HUES6 (cell line): ENCODE data around the gene CCRL2.

Source experiments
- H3K27ac ChIP-seq: 2 replicates; pipeline ENCODE4 v1.7.0; 2013; ENCODE audit warnings: low read depth, mild to moderate bottlenecking, low read length, inconsistent platforms
- H3K27me3 ChIP-seq: 2 replicates; pipeline ENCODE4 v1.6.1; 2013; ENCODE audit warnings: low read length; ENCODE audit not compliant: control insufficient read depth, insufficient read depth
- H3K36me3 ChIP-seq: 2 replicates; pipeline ENCODE4 v1.6.1; 2013; ENCODE audit warnings: low read length; ENCODE audit not compliant: control insufficient read depth, insufficient read depth
- H3K4me1 ChIP-seq: 2 replicates; pipeline ENCODE4 v1.6.1; 2013; ENCODE audit warnings: low read length; ENCODE audit not compliant: control insufficient read depth, insufficient read depth
- H3K4me3 ChIP-seq: 2 replicates; pipeline ENCODE4 v1.5.1; 2013; ENCODE audit warnings: low read depth, low read length
- H3K9ac ChIP-seq: one replicate; pipeline ENCODE4 v1.6.1; 2013; ENCODE audit warnings: mild to moderate bottlenecking, low read length
- H3K9me3 ChIP-seq: 2 replicates; pipeline ENCODE4 v1.6.1; 2013; ENCODE audit warnings: low read depth, low read length; ENCODE audit not compliant: control insufficient read depth, insufficient read depth

Gene CCRL2, protein sequence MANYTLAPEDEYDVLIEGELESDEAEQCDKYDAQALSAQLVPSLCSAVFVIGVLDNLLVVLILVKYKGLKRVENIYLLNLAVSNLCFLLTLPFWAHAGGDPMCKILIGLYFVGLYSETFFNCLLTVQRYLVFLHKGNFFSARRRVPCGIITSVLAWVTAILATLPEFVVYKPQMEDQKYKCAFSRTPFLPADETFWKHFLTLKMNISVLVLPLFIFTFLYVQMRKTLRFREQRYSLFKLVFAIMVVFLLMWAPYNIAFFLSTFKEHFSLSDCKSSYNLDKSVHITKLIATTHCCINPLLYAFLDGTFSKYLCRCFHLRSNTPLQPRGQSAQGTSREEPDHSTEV

DNA sequence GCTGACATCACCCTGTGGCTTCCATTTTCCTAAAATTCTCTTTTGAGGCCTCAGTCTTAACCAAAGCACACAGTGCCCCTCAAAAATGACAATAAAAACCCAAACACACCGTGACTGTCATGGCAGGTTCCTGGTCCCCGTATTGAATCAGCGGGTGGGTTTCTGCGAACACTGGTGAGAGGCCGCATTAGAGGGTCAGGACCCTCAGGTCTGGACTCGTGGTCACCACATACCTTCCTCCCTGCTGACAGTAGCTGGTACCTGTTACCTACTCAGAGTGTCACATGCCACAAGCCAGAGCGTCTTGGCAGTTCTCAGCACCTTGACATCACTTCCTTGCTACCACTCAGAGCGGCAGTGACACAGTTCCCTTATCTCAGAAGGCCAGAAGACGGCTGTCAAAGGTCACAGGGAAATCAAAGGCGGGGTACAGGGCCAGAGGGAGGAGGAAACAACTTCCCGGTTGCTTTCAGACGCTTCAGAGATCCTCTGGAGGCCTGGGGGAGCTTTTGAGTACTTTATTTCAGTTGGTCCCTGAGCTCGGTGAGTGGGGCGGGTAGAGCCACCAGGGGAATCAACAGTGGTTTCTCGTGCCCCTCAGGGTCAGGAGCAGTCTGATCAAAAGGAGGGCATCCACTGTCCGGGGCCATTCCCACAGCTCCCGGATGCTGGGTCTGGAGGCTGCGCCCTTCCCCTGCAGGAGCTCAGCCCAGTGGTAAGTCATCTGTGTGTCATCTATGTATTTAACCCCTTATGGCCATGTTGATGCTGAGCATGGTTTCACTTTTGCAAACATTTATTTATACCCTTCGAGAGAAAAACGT, at the start of gene CCRL2, which contains the start of gene CCR5AS:
Gene CCRL2 (plus strand): TSS at position 472 of the 824 bp plus-strand sequence. CDS start 821 bp downstream, outside the sequence.
Gene CCR5AS (minus strand): TSS at position 279 of the 824 bp plus-strand sequence.
- no peaks in the 10 kb centered on the region for H3K9me3 ChIP-seq
- no peak within 1 kb of the TSS for H3K9ac ChIP-seq
- H3K27me3 ChIP-seq: no peaks in the 10 kb centered on the region
- H3K4me3 ChIP-seq: no peak within 1 kb of the TSS
- H3K4me1 ChIP-seq: no peaks in the 10 kb centered on the region; the same call in 1 of the 2 replicates
- no peaks in the 10 kb centered on the region for H3K36me3 ChIP-seq
- no peak within 1 kb of the TSS for H3K27ac ChIP-seq

DNA sequence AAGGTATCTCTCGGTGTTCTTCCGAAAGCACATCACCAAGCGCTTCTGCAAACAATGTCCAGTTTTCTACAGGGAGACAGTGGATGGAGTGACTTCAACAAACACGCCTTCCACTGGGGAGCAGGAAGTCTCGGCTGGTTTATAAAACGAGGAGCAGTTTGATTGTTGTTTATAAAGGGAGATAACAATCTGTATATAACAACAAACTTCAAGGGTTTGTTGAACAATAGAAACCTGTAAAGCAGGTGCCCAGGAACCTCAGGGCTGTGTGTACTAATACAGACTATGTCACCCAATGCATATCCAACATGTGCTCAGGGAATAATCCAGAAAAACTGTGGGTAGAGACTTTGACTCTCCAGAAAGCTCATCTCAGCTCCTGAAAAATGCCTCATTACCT, 48.6 kb upstream of the CCRL2 start:
- H3K4me3 ChIP-seq: no peak overlapping the region
- no peaks in the 10 kb centered on the region for H3K36me3 ChIP-seq
- H3K4me1 ChIP-seq: no peaks in the 10 kb centered on the region
- no peak overlapping the region for H3K27ac ChIP-seq
- no peak overlapping the region for H3K9ac ChIP-seq
- H3K9me3 ChIP-seq: no peaks in the 10 kb centered on the region
- H3K27me3 ChIP-seq: peaks cover 13% of the 10 kb centered on the region; the same call in 1 of the 2 replicates

GRCh38 chr3:46359733-46360493, 47.1 kb upstream of the CCRL2 start:
- Histone ChIP-seq H3K4me1 (no peaks in the 10 kb centered on the region), H3K9me3 (no peaks in the 10 kb centered on the region), H3K27ac (no peak overlapping the region), H3K4me3 (no peak overlapping the region), H3K36me3 (no peaks in the 10 kb centered on the region), H3K27me3 (peaks cover 6% of the 10 kb centered on the region; the same call in 1 of the 2 replicates), H3K9ac (no peak overlapping the region)

- Histone ChIP-seq H3K4me1 (no peaks in the 10 kb centered on the region), H3K9ac (no peak overlapping the region), H3K4me3 (no peak overlapping the region), H3K27me3 (no peaks in the 10 kb centered on the region), H3K9me3 (no peaks in the 10 kb centered on the region), H3K27ac (no peak overlapping the region), H3K36me3 (no peaks in the 10 kb centered on the region)
Observed at GRCh38 chr3:46360907-46361306, 46.2 kb upstream of the CCRL2 start.

GRCh38 chr3:46361408-46362283, 45.4 kb upstream of the CCRL2 start:
- Histone ChIP-seq H3K4me3 (no peak overlapping the region), H3K27me3 (no peaks in the 10 kb centered on the region), H3K9me3 (no peaks in the 10 kb centered on the region), H3K36me3 (no peaks in the 10 kb centered on the region), H3K4me1 (no peaks in the 10 kb centered on the region), H3K9ac (no peak overlapping the region), H3K27ac (no peak overlapping the region)

GRCh38 chr3:46365041-46365440, 42.0 kb upstream of the CCRL2 start:
- Histone ChIP-seq H3K27me3 (no peaks in the 10 kb centered on the region), H3K9ac (no peak overlapping the region), H3K4me1 (peaks cover 3% of the 10 kb centered on the region; the same call in 1 of the 2 replicates), H3K4me3 (no peak overlapping the region), H3K36me3 (no peaks in the 10 kb centered on the region), H3K27ac (no peak overlapping the region), H3K9me3 (no peaks in the 10 kb centered on the region)

DNA sequence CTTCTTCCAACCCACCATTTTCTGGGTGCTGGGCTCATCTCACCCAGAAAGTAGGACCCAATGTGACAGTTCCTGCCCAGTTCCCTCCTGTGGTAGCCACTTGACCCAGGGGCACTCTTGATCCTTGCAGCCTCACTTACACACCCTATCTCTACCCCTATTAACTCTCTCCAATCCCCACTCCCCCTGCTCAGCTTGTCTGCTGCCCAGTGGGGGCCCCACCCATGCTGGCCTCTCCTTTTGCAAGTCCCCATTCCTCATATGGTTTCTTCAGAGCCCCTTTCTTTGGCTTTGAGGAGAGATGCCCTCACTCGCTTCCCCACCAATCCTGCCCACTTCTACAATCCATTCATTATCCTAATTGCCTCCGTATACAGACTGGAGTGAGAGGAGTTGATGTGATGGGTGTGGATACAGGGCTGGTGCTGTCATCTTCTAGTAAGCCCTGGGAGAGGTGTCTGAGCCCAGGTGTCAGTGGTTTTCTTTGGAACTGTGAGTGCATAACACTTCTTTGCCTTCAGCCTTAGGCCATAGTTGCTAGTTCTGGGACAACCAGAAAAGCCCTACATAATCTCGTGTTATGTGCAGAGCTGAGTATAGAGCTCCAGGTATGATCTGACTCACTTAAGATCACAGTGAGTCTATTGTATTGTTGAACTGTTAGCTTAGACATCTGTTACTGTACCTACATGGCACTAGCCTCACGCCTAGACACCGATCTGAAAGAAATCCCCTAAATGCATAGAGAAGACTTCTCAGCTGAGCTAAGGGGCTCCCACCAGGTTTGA, 41.1 kb upstream of the CCRL2 start:
- Histone ChIP-seq H3K9ac (no peak overlapping the region), H3K27ac (no peak overlapping the region), H3K4me1 (peaks cover 3% of the 10 kb centered on the region; the same call in 1 of the 2 replicates), H3K36me3 (no peaks in the 10 kb centered on the region), H3K9me3 (no peaks in the 10 kb centered on the region), H3K4me3 (no peak overlapping the region), H3K27me3 (no peaks in the 10 kb centered on the region)

DNA sequence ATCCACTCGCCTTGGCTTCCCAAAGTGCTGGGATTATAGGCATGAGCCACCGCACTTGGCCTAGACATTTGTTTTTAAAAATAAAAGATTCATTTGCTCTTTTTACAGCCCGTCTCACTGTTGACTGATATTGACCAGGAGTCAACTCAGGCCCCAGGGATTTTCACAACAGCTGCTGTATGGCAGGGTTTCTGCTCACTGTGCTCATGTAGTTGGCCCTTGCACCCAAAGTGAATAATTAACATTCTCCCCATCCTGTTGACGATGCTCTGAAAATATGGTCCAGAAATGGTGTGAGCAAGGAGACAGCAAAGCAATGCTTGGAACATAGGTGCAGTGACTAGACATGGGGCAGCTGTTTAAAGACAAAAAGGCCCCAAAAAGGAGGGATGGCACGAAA, 39.2 kb upstream of the CCRL2 start:
- Histone ChIP-seq H3K27me3 (no peaks in the 10 kb centered on the region), H3K4me3 (no peak overlapping the region), H3K36me3 (no peaks in the 10 kb centered on the region), H3K9ac (no peak overlapping the region), H3K9me3 (no peaks in the 10 kb centered on the region), H3K4me1 (peaks cover 3% of the 10 kb centered on the region; the same call in 1 of the 2 replicates), H3K27ac (no peak overlapping the region)

DNA sequence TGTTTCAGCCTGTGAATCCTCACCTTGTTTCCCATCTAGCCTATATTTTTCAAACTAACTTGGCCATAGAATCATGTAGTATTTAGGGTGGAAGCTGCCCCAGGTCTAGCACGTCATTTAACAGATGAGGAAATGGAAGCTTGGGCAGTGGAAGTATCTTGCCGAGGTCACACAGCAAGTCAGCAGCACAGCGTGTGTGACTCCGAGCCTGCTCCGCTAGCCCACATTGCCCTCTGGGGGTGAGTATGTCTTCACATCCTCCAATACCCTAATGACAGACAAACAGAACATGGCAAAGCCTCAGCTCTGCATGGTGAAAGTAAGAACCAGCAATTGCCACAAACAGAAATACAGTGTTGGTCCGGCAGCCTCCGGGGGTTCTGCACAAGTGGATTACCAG, 38.5 kb upstream of the CCRL2 start:
- Histone ChIP-seq H3K27me3 (no peaks in the 10 kb centered on the region), H3K27ac (no peak overlapping the region), H3K36me3 (no peaks in the 10 kb centered on the region), H3K9ac (no peak overlapping the region), H3K4me1 (peaks cover 3% of the 10 kb centered on the region; the same call in 1 of the 2 replicates), H3K9me3 (no peaks in the 10 kb centered on the region), H3K4me3 (no peak overlapping the region)
